ENCODE results near the gene PSMA1.
A peak's percentile ranks its signal among the peaks of the same experiment; 100 is the strongest.
"Not testable (repeated sequence)": the region's sequence is repeated elsewhere in the genome, so short reads cannot be mapped to it uniquely, and the experiment has no call there.

Gene PSMA1

GRCh38 chr11:14519917-14520746 lies at the start of gene PSMA1:
PSMA1 (minus strand) TSS chr11:14520386; CDS start chr11:14520299, 87 bp downstream.
- DNase-seq = peak; percentile 99

- DNase-seq = not testable (repeated sequence)
Measured at GRCh38 chr11:14569516-14569915, 49.3 kb upstream of the PSMA1 start.

GRCh38 chr11:14567064-14567651 lies 47.0 kb upstream of the PSMA1 start:
- no peak for DNase-seq

- no peak for DNase-seq
Measured at GRCh38 chr11:14566331-14567063, 46.3 kb upstream of the PSMA1 start.

- DNase-seq = no peak
Measured at GRCh38 chr11:14565845-14566244, 45.7 kb upstream of the PSMA1 start.

GRCh38 chr11:14555818-14556217 lies 35.6 kb upstream of the PSMA1 start:
- DNase-seq = no peak

- DNase-seq = peak; percentile 71
Measured at GRCh38 chr11:14554959-14555358, 34.8 kb upstream of the PSMA1 start.

GRCh38 chr11:14552089-14552488 lies 31.9 kb upstream of the PSMA1 start:
- DNase-seq = no peak

- DNase-seq = no peak
Measured at GRCh38 chr11:14551380-14551779, 31.2 kb upstream of the PSMA1 start.

- no peak for DNase-seq
Measured at GRCh38 chr11:14549891-14550290, 29.7 kb upstream of the PSMA1 start.

- DNase-seq = no peak
Measured at GRCh38 chr11:14547440-14547839, 27.3 kb upstream of the PSMA1 start.

- DNase-seq = no peak
Measured at GRCh38 chr11:14546672-14547071, 26.5 kb upstream of the PSMA1 start.

GRCh38 chr11:14544611-14545010 lies 24.4 kb upstream of the PSMA1 start:
- DNase-seq = peak; percentile 83

- DNase-seq = no peak
Measured at GRCh38 chr11:14543260-14543659, 23.1 kb upstream of the PSMA1 start.

- peak; percentile 36 for DNase-seq
Measured at GRCh38 chr11:14542324-14542723, 22.1 kb upstream of the PSMA1 start.

- DNase-seq = no peak
Measured at GRCh38 chr11:14541192-14541947, 21.2 kb upstream of the PSMA1 start.

- DNase-seq = peak; percentile 29
Measured at GRCh38 chr11:14539982-14540421, 19.8 kb upstream of the PSMA1 start.

- DNase-seq = no peak
Measured at GRCh38 chr11:14538926-14539554, 18.9 kb upstream of the PSMA1 start.

GRCh38 chr11:14538271-14538925 lies 18.2 kb upstream of the PSMA1 start:
- DNase-seq = no peak

- DNase-seq = peak; percentile 79
Measured at GRCh38 chr11:14537134-14537599, 17.0 kb upstream of the PSMA1 start.

GRCh38 chr11:14535166-14535565 lies 15.0 kb upstream of the PSMA1 start:
- DNase-seq = not testable (repeated sequence)

- DNase-seq = no peak
Measured at GRCh38 chr11:14529951-14530350, 9.8 kb upstream of the PSMA1 start.

Data from hematopoietic multipotent progenitor cell treated with erythropoietin and hydrocortisone succinate and interleukin-3 and kit ligand, for 4 days (in vitro differentiated cells).